Stimulated activated naive CD8-positive, alpha-beta T cell treated with anti-CD3 and anti-CD28 coated beads, Interleukin-15, amount 100 ng/mL, for 72 hours (primary cell): Measurements from ENCODE around the gene DPYD.

Experiments
- ATAC-seq: fragments of 150-1000 bp; cut with Tn5 transposase; 2 replicates; pipeline ENCODE4 v1.10.0; 2021; ENCODE audit warnings: mild to moderate bottlenecking, moderate library complexity
- DNase-seq, 2 donors: peaks; one replicate each; pipeline ENCODE4 v3.0.0; 2021 to 2022
- H3K27ac Mint-ChIP-seq, 2 donors: one replicate each; pipeline ENCODE4 v1.8.0; 2022; ENCODE audit warnings: mild to moderate bottlenecking in 2 of 2, mixed read lengths in 2 of 2, moderate library complexity in 2 of 2
- H3K27me3 Mint-ChIP-seq: one replicate; pipeline ENCODE4 v1.8.0; 2022; ENCODE audit warnings: mixed read lengths
- H3K4me1 Mint-ChIP-seq: one replicate; pipeline ENCODE4 v1.8.0; 2022; ENCODE audit warnings: mild to moderate bottlenecking, mixed read lengths
- H3K4me3 Mint-ChIP-seq, 2 donors: one replicate each; pipeline ENCODE4 v1.8.0; 2022; ENCODE audit warnings: mild to moderate bottlenecking in 2 of 2, mixed read lengths in 2 of 2, moderate library complexity in 1 of 2
- H3K9me3 Mint-ChIP-seq, 2 donors: one replicate each; pipeline ENCODE4 v1.8.0; 2022; ENCODE audit warnings: mixed read lengths in 2 of 2

DPYD gene

GRCh38 chr1:97159342-97159741 is 761.5 kb downstream of the DPYD start:
- no peak for ATAC-seq
- no peak for DNase-seq
- Mint-ChIP-seq H3K9me3 (peaks cover 0 to 10% of the 10 kb centered on the region in 2 donors), H3K27ac (peak overlapping the region in 1 of 2 donors; percentile 67), H3K4me3 (no peak overlapping the region), H3K27me3 (no peaks in the 10 kb centered on the region), H3K4me1 (no peaks in the 10 kb centered on the region)

GRCh38 chr1:97158691-97159096 is 762.1 kb downstream of the DPYD start:
- Mint-ChIP-seq H3K4me1 (no peaks in the 10 kb centered on the region), H3K4me3 (no peak overlapping the region), H3K27ac (peak overlapping the region in 1 of 2 donors; percentile 19), H3K27me3 (no peaks in the 10 kb centered on the region), H3K9me3 (peaks cover 0 to 6% of the 10 kb centered on the region in 2 donors)
- DNase-seq (no peak), ATAC-seq (no peak)

- Mint-ChIP-seq H3K9me3 (peaks cover 0 to 6% of the 10 kb centered on the region in 2 donors), H3K27me3 (no peaks in the 10 kb centered on the region), H3K4me1 (no peaks in the 10 kb centered on the region), H3K27ac (no peak overlapping the region), H3K4me3 (no peak overlapping the region)
- DNase-seq (no peak), ATAC-seq (no peak)
Observed at GRCh38 chr1:97157991-97158390, 762.8 kb downstream of the DPYD start.

GRCh38 chr1:97151651-97152050 is 769.2 kb downstream of the DPYD start:
- Mint-ChIP-seq H3K27ac (no peak overlapping the region), H3K4me3 (no peak overlapping the region), H3K27me3 (no peaks in the 10 kb centered on the region), H3K4me1 (no peaks in the 10 kb centered on the region), H3K9me3 (peaks cover 0 to 6% of the 10 kb centered on the region in 2 donors)
- ATAC-seq (no peak), DNase-seq (no peak)

- DNase-seq (no peak), ATAC-seq (no peak)
- Mint-ChIP-seq H3K27ac (no peak overlapping the region), H3K9me3 (no peaks in the 10 kb centered on the region), H3K4me3 (no peak overlapping the region), H3K4me1 (no peaks in the 10 kb centered on the region), H3K27me3 (no peaks in the 10 kb centered on the region)
Observed at GRCh38 chr1:97145321-97145956, 775.4 kb downstream of the DPYD start.

GRCh38 chr1:97144527-97144926 is 776.3 kb downstream of the DPYD start:
- Mint-ChIP-seq H3K9me3 (no peaks in the 10 kb centered on the region), H3K4me3 (no peak overlapping the region), H3K27me3 (no peaks in the 10 kb centered on the region), H3K27ac (no peak overlapping the region), H3K4me1 (no peaks in the 10 kb centered on the region)
- DNase-seq (no peak), ATAC-seq (no peak)

GRCh38 chr1:97143236-97143882 is 777.5 kb downstream of the DPYD start:
- Mint-ChIP-seq H3K4me3 (no peak overlapping the region), H3K9me3 (no peaks in the 10 kb centered on the region), H3K4me1 (no peaks in the 10 kb centered on the region), H3K27ac (no peak overlapping the region), H3K27me3 (no peaks in the 10 kb centered on the region)
- DNase-seq: no peak
- no peak for ATAC-seq

GRCh38 chr1:97140611-97141010 is 780.2 kb downstream of the DPYD start:
- Mint-ChIP-seq H3K4me3 (no peak overlapping the region), H3K27ac (no peak overlapping the region), H3K4me1 (no peaks in the 10 kb centered on the region), H3K9me3 (no peaks in the 10 kb centered on the region), H3K27me3 (no peaks in the 10 kb centered on the region)
- DNase-seq (no peak), ATAC-seq (no peak)

- no peak for ATAC-seq
- no peak overlapping the region for H3K4me3 Mint-ChIP-seq
- H3K4me1 Mint-ChIP-seq: no peaks in the 10 kb centered on the region
- no peaks in the 10 kb centered on the region for H3K27me3 Mint-ChIP-seq
- no peaks in the 10 kb centered on the region for H3K9me3 Mint-ChIP-seq
- DNase-seq: no peak
- peak overlapping the region in 1 of 2 donors; percentile 26 for H3K27ac Mint-ChIP-seq
Observed at GRCh38 chr1:97139512-97139911, 781.3 kb downstream of the DPYD start.

GRCh38 chr1:97138515-97139032 is 782.3 kb downstream of the DPYD start:
- Mint-ChIP-seq H3K4me1 (no peaks in the 10 kb centered on the region), H3K4me3 (no peak overlapping the region), H3K9me3 (no peaks in the 10 kb centered on the region), H3K27me3 (no peaks in the 10 kb centered on the region), H3K27ac (no peak overlapping the region)
- no peak for DNase-seq
- ATAC-seq: no peak

GRCh38 chr1:97137862-97138514 is 782.8 kb downstream of the DPYD start:
- Mint-ChIP-seq H3K4me3 (no peak overlapping the region), H3K27me3 (no peaks in the 10 kb centered on the region), H3K27ac (no peak overlapping the region), H3K4me1 (no peaks in the 10 kb centered on the region), H3K9me3 (no peaks in the 10 kb centered on the region)
- DNase-seq: peak; percentile 4 to 8
- ATAC-seq: peak; percentile 83

GRCh38 chr1:97136996-97137395 is 783.8 kb downstream of the DPYD start:
- Mint-ChIP-seq H3K4me1 (no peaks in the 10 kb centered on the region), H3K9me3 (no peaks in the 10 kb centered on the region), H3K4me3 (no peak overlapping the region), H3K27me3 (no peaks in the 10 kb centered on the region), H3K27ac (no peak overlapping the region)
- no peak for DNase-seq
- no peak for ATAC-seq

GRCh38 chr1:97135972-97136371 is 784.9 kb downstream of the DPYD start:
- Mint-ChIP-seq H3K27ac (no peak overlapping the region), H3K9me3 (no peaks in the 10 kb centered on the region), H3K4me1 (no peaks in the 10 kb centered on the region), H3K4me3 (no peak overlapping the region), H3K27me3 (no peaks in the 10 kb centered on the region)
- ATAC-seq: no peak
- DNase-seq: no peak

GRCh38 chr1:97128426-97128825 is 792.4 kb downstream of the DPYD start:
- Mint-ChIP-seq H3K9me3 (no peaks in the 10 kb centered on the region), H3K4me3 (no peak overlapping the region), H3K27ac (no peak overlapping the region), H3K27me3 (no peaks in the 10 kb centered on the region), H3K4me1 (no peaks in the 10 kb centered on the region)
- ATAC-seq (no peak), DNase-seq (no peak)

GRCh38 chr1:97123717-97124431 is 797.0 kb downstream of the DPYD start:
- ATAC-seq: no peak

GRCh38 chr1:97120806-97121205 is 800.0 kb downstream of the DPYD start:
- no peak for DNase-seq
- no peak overlapping the region for H3K27ac Mint-ChIP-seq
- H3K27me3 Mint-ChIP-seq: no peaks in the 10 kb centered on the region
- H3K4me3 Mint-ChIP-seq: no peak overlapping the region
- no peaks in the 10 kb centered on the region for H3K9me3 Mint-ChIP-seq
- no peaks in the 10 kb centered on the region for H3K4me1 Mint-ChIP-seq
- ATAC-seq: no peak

More at GRCh38 chr1:97123717-97124431, 797.0 kb downstream of the DPYD start:
- Mint-ChIP-seq H3K9me3 (no peaks in the 10 kb centered on the region), H3K27ac (no peak overlapping the region), H3K4me1 (no peaks in the 10 kb centered on the region), H3K27me3 (no peaks in the 10 kb centered on the region), H3K4me3 (no peak overlapping the region)
- DNase-seq: no peak
